ENCODE data around the gene SYT11.
"Not testable (repeated sequence)": the region's sequence is repeated elsewhere in the genome, so short reads cannot be mapped to it uniquely, and the experiment has no call there.

Gene SYT11

GRCh38 chr1:155859234-155859829, at the start of gene SYT11:
SYT11 (plus strand) TSS chr1:155859567; CDS start chr1:155859762, 195 bp downstream.
- DNase-seq = peak; percentile 98

- no peak for DNase-seq
Observed at GRCh38 chr1:155812878-155813277, 46.5 kb upstream of the SYT11 start.

- no peak for DNase-seq
Observed at GRCh38 chr1:155813672-155814071, 45.7 kb upstream of the SYT11 start.

- DNase-seq = no peak
Observed at GRCh38 chr1:155816351-155816750, 43.0 kb upstream of the SYT11 start.

GRCh38 chr1:155827450-155827849, 31.9 kb upstream of the SYT11 start:
- no peak for DNase-seq

GRCh38 chr1:155831279-155831976, 27.9 kb upstream of the SYT11 start:
- DNase-seq = no peak

- DNase-seq = no peak
Observed at GRCh38 chr1:155833665-155834295, 25.6 kb upstream of the SYT11 start.

- DNase-seq = no peak
Observed at GRCh38 chr1:155834296-155834926, 25.0 kb upstream of the SYT11 start.

GRCh38 chr1:155834927-155835399, 24.4 kb upstream of the SYT11 start:
- DNase-seq = not testable (repeated sequence)

- no peak for DNase-seq
Observed at GRCh38 chr1:155835548-155835947, 23.8 kb upstream of the SYT11 start.

- DNase-seq = no peak
Observed at GRCh38 chr1:155840386-155840785, 19.0 kb upstream of the SYT11 start.

- no peak for DNase-seq
Observed at GRCh38 chr1:155844860-155845421, 14.4 kb upstream of the SYT11 start.

GRCh38 chr1:155847823-155848529, 11.4 kb upstream of the SYT11 start:
- DNase-seq = no peak

GRCh38 chr1:155850345-155850744, 9.0 kb upstream of the SYT11 start:
- DNase-seq = no peak

GRCh38 chr1:155856257-155856974, 3.0 kb upstream of the SYT11 start:
- DNase-seq = no peak

GRCh38 chr1:155856975-155857930, 2.1 kb upstream of the SYT11 start, which contains the start of gene GON4L:
GON4L (minus strand) TSS chr1:155857214; CDS start chr1:155853780, 3,434 bp downstream.
- peak; percentile 87 to 91 for DNase-seq

GRCh38 chr1:155858800-155859233, 550 bp upstream of the SYT11 start:
- peak; percentile 47 to 59 for DNase-seq

GRCh38 chr1:155859881-155860871, 809 bp downstream of the SYT11 start:
- DNase-seq = peak; percentile 59 to 71

- no peak for DNase-seq
Observed at GRCh38 chr1:155860970-155861510, 1.7 kb downstream of the SYT11 start.

All from activated CD4-positive, alpha-beta T cell treated with anti-CD3 and anti-CD28 coated beads, Interleukin-2, amount 50 U/mL, for 48 hours (primary cell).